ENCODE data around the gene OTUB1.
"Not testable (repeated sequence)": the region's sequence is repeated elsewhere in the genome, so short reads cannot be mapped to it uniquely, and the experiment has no call there.

OTUB1 gene

DNA sequence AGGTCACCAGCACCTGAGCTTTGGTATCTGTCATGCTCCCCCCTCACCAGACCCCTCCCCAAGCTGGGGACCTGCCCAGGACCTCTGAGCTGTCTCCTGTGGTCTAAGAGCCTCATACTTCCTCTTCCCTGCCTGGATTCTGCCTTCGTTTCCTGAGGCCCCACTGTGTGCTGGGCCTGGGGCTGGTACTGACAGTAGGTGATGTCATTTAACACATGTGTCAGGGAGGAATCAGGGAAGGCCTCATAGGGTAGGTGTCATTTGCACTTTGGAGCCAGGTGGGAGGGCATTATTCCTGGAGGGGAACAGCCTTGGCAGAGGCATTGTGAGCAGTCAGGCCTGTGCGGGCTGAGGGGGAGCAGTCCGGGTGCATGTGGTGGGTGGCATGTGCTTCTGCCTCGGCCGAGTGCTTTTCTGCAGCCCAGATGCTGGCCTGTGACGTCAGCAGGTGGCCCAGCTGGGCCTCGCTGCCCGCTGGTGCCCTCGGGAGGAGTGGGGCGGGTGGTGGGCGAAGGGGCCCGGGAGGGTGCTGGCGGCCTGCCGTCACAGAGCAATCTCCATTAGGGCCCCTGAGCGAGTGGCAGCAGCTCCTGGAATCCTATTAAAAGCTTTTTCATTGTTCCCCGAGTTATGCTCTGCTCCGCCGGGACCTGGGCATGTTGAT is 58.6 kb downstream of the OTUB1 start:
- DNase-seq (ENCODE audit: low read depth): no peak

DNA sequence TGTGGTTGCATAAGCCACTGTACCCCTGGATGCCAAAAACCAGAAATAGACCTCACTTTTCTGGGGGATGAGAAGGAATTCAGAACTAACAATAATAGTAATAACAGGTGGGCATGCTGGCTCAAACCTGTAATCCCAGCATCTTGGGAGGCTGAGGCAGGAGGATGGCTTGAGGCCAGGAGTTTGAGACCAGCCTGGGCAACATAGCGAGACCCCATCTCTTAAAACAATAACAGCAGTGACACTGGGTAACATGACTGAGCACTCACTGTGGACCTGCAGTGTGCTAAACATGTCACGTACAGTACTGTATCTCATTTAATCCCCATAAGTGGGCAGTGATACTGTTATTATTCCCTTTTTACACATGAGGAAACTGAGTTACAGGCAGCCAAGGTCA is 59.5 kb downstream of the OTUB1 start:
- DNase-seq (ENCODE audit: low read depth): no peak

DNA sequence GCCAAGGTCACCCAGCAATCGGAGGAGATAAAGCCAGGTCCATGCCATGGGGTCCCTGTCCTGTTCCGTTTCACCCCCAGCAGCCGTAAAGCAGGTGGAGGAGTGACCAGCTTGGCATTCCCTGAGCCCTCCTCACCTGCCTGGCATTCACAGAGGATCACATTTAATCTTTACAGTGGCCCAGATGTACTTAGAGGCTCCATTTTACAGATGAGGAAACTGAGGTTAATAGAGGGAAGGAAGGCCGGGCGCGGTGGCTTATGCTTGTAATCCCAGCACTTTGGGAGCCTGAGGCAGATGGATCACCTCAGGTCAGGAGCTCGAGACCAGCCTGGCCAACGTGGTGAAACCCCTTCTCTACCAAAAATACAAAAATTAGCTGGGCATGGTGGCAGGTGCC is 61.1 kb downstream of the OTUB1 start:
- not testable (repeated sequence) for DNase-seq (ENCODE audit: low read depth)
